B cell (primary cell): ENCODE results near the gene ZCCHC13. TPM values are rescaled to one million over a fixed set of nuclear protein-coding genes. Genes with fewer than 3 reads are reported as not detected.

ENCODE experiments used
- ATAC-seq: fragments of 200-7000 bp; cut with Tn5 transposase; one replicate; pipeline ENCODE4 v1.10.0; 2021; ENCODE audit warnings: low read depth, mild to moderate bottlenecking, moderate number of reproducible peaks, moderate library complexity
- CTCF ChIA-PET: fragments of 350-600 bp; sonication (Branson Sonifier 250); formaldehyde crosslinking; loops from one replicate; lab custom pipeline; 2021; ENCODE audit warnings: antibody characterized with exemption, inconsistent platforms; lab: Charles Lee
- POLR2A ChIA-PET: fragments of 350-600 bp; sonication (Branson Sonifier 250); formaldehyde crosslinking; loops from one replicate; lab custom pipeline; 2021; ENCODE audit warnings: antibody characterized with exemption; lab: Charles Lee
- DNase-seq: peaks from one replicate; pipeline ENCODE4 v3.0.0; 2013
- H2AFZ ChIP-seq: 2 replicates; pipeline ENCODE4 v1.6.1; 2012; ENCODE audit warnings: mild to moderate bottlenecking, low read depth, low read length; ENCODE audit not compliant: insufficient read depth, poor library complexity, severe bottlenecking
- H3K27ac ChIP-seq, 2 donors: 1 replicate in 1 of 2; 2 replicates in 1 of 2; pipeline ENCODE4 v1.5.1; 2012 to 2013; ENCODE audit warnings: low read length in 2 of 2, mild to moderate bottlenecking in 2 of 2, moderate library complexity in 1 of 2
- H3K27me3 ChIP-seq, 4 experiments: fragments of 200-600 bp in 1 of 4; sonication (generic) in 1 of 4; replicated peaks in 1 of 4; 1 replicate in 2 of 4; 2 replicates in 2 of 4; pipeline versions ENCODE4 v1.6.1 to v1.7.0; 2013 to 2016; ENCODE audit warnings: low read length in 3 of 4, mild to moderate bottlenecking in 2 of 4, mixed read lengths in 1 of 4, moderate library complexity in 1 of 4; ENCODE audit not compliant: insufficient read depth in 4 of 4, control insufficient read depth in 3 of 4; ENCODE audit errors: control extremely low read depth in 1 of 4
- H3K36me3 ChIP-seq, 2 experiments: replicated peaks in 1 of 2; 1 replicate in 1 of 2; 2 replicates in 1 of 2; pipeline versions ENCODE4 v1.6.1 to v1.7.1; 2013; ENCODE audit warnings: low read length in 1 of 2; ENCODE audit not compliant: insufficient read depth in 2 of 2, control insufficient read depth in 1 of 2; ENCODE audit errors: control extremely low read depth in 1 of 2, extremely low read depth in 1 of 2
- H3K4me1 ChIP-seq, 2 donors: fragments of 200-600 bp in 1 of 2; sonication (generic) in 1 of 2; 1 replicate in 1 of 2; 2 replicates in 1 of 2; pipeline versions ENCODE4 v1.5.1 to v1.6.1; 2013 to 2017; ENCODE audit warnings: low read length in 2 of 2; ENCODE audit not compliant: control insufficient read depth in 2 of 2, insufficient read depth in 2 of 2
- H3K4me2 ChIP-seq: replicated peaks from 2 replicates; pipeline ENCODE3; 2012; ENCODE audit warnings: mild to moderate bottlenecking, low read depth, low read length; ENCODE audit not compliant: poor library complexity, severe bottlenecking
- H3K4me3 ChIP-seq, 5 experiments: fragments of 200-600 bp in 1 of 5; sonication (generic) in 1 of 5; 1 replicate in 3 of 5; 2 replicates in 2 of 5; pipeline versions ENCODE4 v1.5.1 to v1.7.0; 2011 to 2016; ENCODE audit warnings: low read length in 4 of 5, mild to moderate bottlenecking in 4 of 5, low read depth in 2 of 5, control low read depth in 1 of 5, moderate library complexity in 1 of 5; ENCODE audit not compliant: insufficient read depth in 1 of 5; ENCODE audit errors: control extremely low read depth in 1 of 5, extremely low read depth in 1 of 5
- H3K79me2 ChIP-seq: fragments of 200-600 bp; sonication (generic); one replicate; pipeline ENCODE4 v1.6.0; 2016; ENCODE audit warnings: low read length; ENCODE audit not compliant: control insufficient read depth, insufficient read depth
- H3K9ac ChIP-seq: fragments of 200-600 bp; sonication (generic); 2 replicates; pipeline ENCODE4 v1.6.1; 2017; ENCODE audit warnings: mild to moderate bottlenecking, low read length, moderate library complexity
- H3K9me3 ChIP-seq, 3 donors: one replicate each; pipeline versions ENCODE4 v1.6.1 to v1.7.1; 2013; ENCODE audit warnings: low read length in 2 of 3; ENCODE audit not compliant: control insufficient read depth in 2 of 3, insufficient read depth in 1 of 3; ENCODE audit errors: control extremely low read depth in 1 of 3
- H4K20me1 ChIP-seq: 2 replicates; pipeline ENCODE4 v1.6.0; 2012; ENCODE audit warnings: mild to moderate bottlenecking, low read length; ENCODE audit not compliant: insufficient read depth, control insufficient read depth, poor library complexity, severe bottlenecking
- H3K27ac Mint-ChIP-seq: one replicate; pipeline ENCODE4 v1.8.0; 2021; ENCODE audit warnings: mixed read lengths
- H3K27me3 Mint-ChIP-seq: one replicate; pipeline ENCODE4 v1.8.0; 2021; ENCODE audit warnings: mixed read lengths
- H3K4me1 Mint-ChIP-seq: one replicate; pipeline ENCODE4 v1.8.0; 2021; ENCODE audit warnings: mixed read lengths
- H3K4me3 Mint-ChIP-seq: one replicate; pipeline ENCODE4 v1.8.0; 2021; ENCODE audit warnings: mixed read lengths
- H3K9me3 Mint-ChIP-seq: one replicate; pipeline ENCODE4 v1.8.0; 2022; ENCODE audit warnings: mixed read lengths; ENCODE audit not compliant: insufficient read depth
- CTCF ChIP-seq: fragments of 200-600 bp; IDR thresholded peaks from one replicate; pipeline ENCODE4 v1.8.0; 2022; ENCODE audit warnings: antibody characterized with exemption, mild to moderate bottlenecking
- EZH2 ChIP-seq: IDR thresholded peaks from 2 replicates; pipeline ENCODE4 v1.6.1; 2012; ENCODE audit warnings: borderline replicate concordance, low read depth, mild to moderate bottlenecking, moderate library complexity, low read length; ENCODE audit not compliant: insufficient read depth, poor library complexity, severe bottlenecking
- WGBS: methylation state at CpG from one replicate; pipeline ENCODE4 v1.1.5; 2013; ENCODE audit warnings: missing lambda C conversion rate; ENCODE audit not compliant: insufficient coverage; 5-methylcytosine and 5-hydroxymethylcytosine counted together
- intact Hi-C: fragments of 100-400 bp; cut with micrococcal nuclease; formaldehyde crosslinking; loops from one replicate; pipeline ENCODE4 v1.10.0; 2022
- polyA plus RNA-seq: library from polyadenylated mRNA; depleted of rRNA; stranded (reverse); fragments of >200 nt; gene quantifications from 2 replicates; pipeline ENCODE4 v1.2.3, GENCODE V29; 2012
- total RNA-seq, 2 donors: library from RNA; stranded (reverse); fragments of 120-200 nt in 1 of 2; gene quantifications; 1 replicate in 1 of 2; 2 replicates in 1 of 2; pipeline versions ENCODE4 v1.2.3 to v1.2.4, GENCODE V29; 2013 to 2022

Gene ZCCHC13
- total and polyA plus RNA-seq, 2 donors (not counting 1 experiment from before 2014, with no cell fraction given), result not detected

DNA sequence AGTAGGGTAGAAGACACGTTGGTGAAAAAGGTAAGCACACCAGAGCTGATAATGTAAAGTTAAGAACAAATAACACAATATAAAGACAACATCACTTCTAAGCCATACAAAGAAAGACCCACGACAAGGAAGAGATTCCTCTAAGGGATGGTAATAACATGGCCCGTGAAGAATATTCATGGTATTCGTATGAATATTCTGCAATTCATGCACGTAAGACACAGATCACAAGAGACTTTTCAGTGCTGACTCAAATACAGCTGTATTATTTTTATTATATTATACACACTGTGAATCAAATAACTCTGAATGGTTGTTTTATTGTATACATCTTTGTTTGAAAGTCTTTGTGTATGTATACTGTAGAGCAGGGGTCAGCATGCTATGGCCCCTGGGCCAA lies 29.5 kb upstream of the ZCCHC13 start:
- H3K9ac ChIP-seq, result no peak overlapping the region
- no peak for TF ChIP-seq EZH2
- TF ChIP-seq CTCF, result no peak
- POLR2A ChIA-PET, result no interaction called here
- Mint-ChIP-seq H3K27ac (no peak overlapping the region), H3K9me3 (no peaks in the 10 kb centered on the region), H3K4me1 (no peaks in the 10 kb centered on the region), H3K4me3 (no peak overlapping the region), H3K27me3 (no peaks in the 10 kb centered on the region)
- DNase-seq (no peak), ATAC-seq (no peak)
- CTCF ChIA-PET, result no interaction called here
- no peak overlapping the region for H3K4me3 ChIP-seq
- no peaks in the 10 kb centered on the region for H3K4me1 ChIP-seq
- peaks cover 0 to 20% of the 10 kb centered on the region in 2 experiments for H3K36me3 ChIP-seq
- no CpG with 5 or more reads among the region's 5 CpGs for WGBS
- no peaks in the 10 kb centered on the region for H3K9me3 ChIP-seq
- no peak overlapping the region for H3K4me2 ChIP-seq
- no peaks in the 10 kb centered on the region for H3K79me2 ChIP-seq
- no peaks in the 10 kb centered on the region for H3K27me3 ChIP-seq
- intact Hi-C loops, result no loop called here
- H4K20me1 ChIP-seq, result no peaks in the 10 kb centered on the region
- no peak overlapping the region for H3K27ac ChIP-seq
- H2AFZ ChIP-seq, result no peak overlapping the region

GRCh38 chrX:74277320-74277719 lies 26.7 kb upstream of the ZCCHC13 start:
- Mint-ChIP-seq H3K27me3 (no peaks in the 10 kb centered on the region), H3K9me3 (no peaks in the 10 kb centered on the region), H3K27ac (no peak overlapping the region), H3K4me1 (peaks cover 12% of the 10 kb centered on the region), H3K4me3 (no peak overlapping the region)
- no peak overlapping the region for H3K9ac ChIP-seq
- DNase-seq (no peak), ATAC-seq (no peak)
- H3K79me2 ChIP-seq, result no peaks in the 10 kb centered on the region
- ChIA-PET CTCF (no interaction called here), POLR2A (no interaction called here)
- no peak overlapping the region for H3K4me2 ChIP-seq
- no CpG with 5 or more reads among the region's 3 CpGs for WGBS
- intact Hi-C loops, result no loop called here
- no peak overlapping the region for H2AFZ ChIP-seq
- H3K9me3 ChIP-seq, result no peaks in the 10 kb centered on the region
- no peak overlapping the region for H3K4me3 ChIP-seq
- peaks cover 1 to 24% of the 10 kb centered on the region in 2 experiments for H3K36me3 ChIP-seq
- no peaks in the 10 kb centered on the region for H4K20me1 ChIP-seq
- H3K27ac ChIP-seq, result no peak overlapping the region
- no peaks in the 10 kb centered on the region for H3K27me3 ChIP-seq
- no peaks in the 10 kb centered on the region for H3K4me1 ChIP-seq
- TF ChIP-seq CTCF (no peak), EZH2 (no peak)
